DMS153 treated with DMSO at 0.1 percent for 48 hours (cell line): ENCODE data around the gene NUDT7.

Experiments used
- DNase-seq: peaks from one replicate; lab custom pipeline; 2025; ENCODE audit not compliant: unreplicated experiment; lab: John Stamatoyannopoulos, UW

Gene NUDT7

GRCh38 chr16:77723108-77723514 lies 797 bp downstream of the NUDT7 start:
- no peak for DNase-seq

GRCh38 chr16:77724174-77724573 lies 1.9 kb downstream of the NUDT7 start:
- DNase-seq = no peak

GRCh38 chr16:77729951-77730350 lies 7.6 kb downstream of the NUDT7 start:
- no peak for DNase-seq

- DNase-seq = no peak
Observed at GRCh38 chr16:77732241-77732946, 10.1 kb downstream of the NUDT7 start.

GRCh38 chr16:77736879-77737278 lies 14.6 kb downstream of the NUDT7 start:
- DNase-seq = no peak

- DNase-seq = no peak
Observed at GRCh38 chr16:77738706-77739558, 16.6 kb downstream of the NUDT7 start.

- DNase-seq = no peak
Observed at GRCh38 chr16:77739559-77739892, 17.2 kb downstream of the NUDT7 start.

GRCh38 chr16:77744141-77744540 lies 21.8 kb downstream of the NUDT7 start:
- DNase-seq = no peak

- DNase-seq = no peak
Observed at GRCh38 chr16:77745972-77746371, 23.7 kb downstream of the NUDT7 start.

GRCh38 chr16:77748421-77749005 lies 26.2 kb downstream of the NUDT7 start:
- no peak for DNase-seq

- DNase-seq = no peak
Observed at GRCh38 chr16:77749415-77749814, 27.1 kb downstream of the NUDT7 start.

GRCh38 chr16:77758046-77758445 lies 35.7 kb downstream of the NUDT7 start:
- DNase-seq = no peak

- no peak for DNase-seq
Observed at GRCh38 chr16:77758508-77758907, 36.2 kb downstream of the NUDT7 start.

GRCh38 chr16:77759201-77759600 lies 36.9 kb downstream of the NUDT7 start:
- no peak for DNase-seq

GRCh38 chr16:77759821-77760220 lies 37.5 kb downstream of the NUDT7 start:
- DNase-seq = no peak

GRCh38 chr16:77760800-77761199 lies 38.5 kb downstream of the NUDT7 start:
- no peak for DNase-seq

GRCh38 chr16:77761204-77761603 lies 38.9 kb downstream of the NUDT7 start:
- no peak for DNase-seq

GRCh38 chr16:77762262-77762661 lies 39.9 kb downstream of the NUDT7 start:
- DNase-seq = no peak

GRCh38 chr16:77763994-77764393 lies 41.7 kb downstream of the NUDT7 start:
- DNase-seq = no peak

- DNase-seq = no peak
Observed at GRCh38 chr16:77767211-77767610, 44.9 kb downstream of the NUDT7 start.

- no peak for DNase-seq
Observed at GRCh38 chr16:77767826-77768225, 45.5 kb downstream of the NUDT7 start.
